Tibial nerve (tissue), 4 donors: ENCODE results near the gene PLXNA4. TPM values are rescaled to one million over a fixed set of nuclear protein-coding genes. Genes with fewer than 3 reads are reported as not detected.

Source experiments
- DNase-seq, 2 donors: peaks; one replicate each; pipeline ENCODE4 v3.0.0-alpha.2; 2019; ENCODE audit warnings: low spot score in 2 of 2
- H3K27ac ChIP-seq, 4 donors: fragments of 200-600 bp; sonication (generic) in 3 of 4; one replicate each; pipeline ENCODE4 v1.5.1; 2017 to 2019; ENCODE audit warnings: mild to moderate bottlenecking in 1 of 4
- H3K27me3 ChIP-seq, 2 donors: fragments of 200-600 bp; sonication (generic) in 1 of 2; one replicate each; pipeline versions ENCODE4 v1.5.1 to v1.6.0; 2017 to 2019
- H3K36me3 ChIP-seq, 3 donors: fragments of 200-600 bp; sonication (generic); one replicate each; pipeline ENCODE4 v1.5.1; 2018 to 2019
- H3K4me1 ChIP-seq, 4 donors: fragments of 200-600 bp; sonication (generic) in 3 of 4; one replicate each; pipeline ENCODE4 v1.5.1; 2017 to 2019
- H3K4me3 ChIP-seq, 4 donors: fragments of 200-600 bp; sonication (generic) in 3 of 4; one replicate each; pipeline ENCODE4 v1.5.1; 2017 to 2019; ENCODE audit warnings: mild to moderate bottlenecking in 1 of 4, moderate library complexity in 1 of 4
- H3K9me3 ChIP-seq, 4 donors: fragments of 200-600 bp; sonication (generic) in 3 of 4; one replicate each; pipeline ENCODE4 v1.5.1; 2017 to 2019
- EP300 ChIP-seq, 2 donors: sonication (generic); formaldehyde crosslinking; IDR thresholded peaks; one replicate each; pipeline ENCODE4 v1.6.1; 2017; ENCODE audit warnings: antibody characterized with exemption in 2 of 2, mild to moderate bottlenecking in 1 of 2
- POLR2A ChIP-seq, 2 donors: fragments of 450-650 bp; IDR thresholded peaks; one replicate each; pipeline ENCODE4 v1.6.1; 2017; ENCODE audit warnings: antibody characterized with exemption in 2 of 2, mild to moderate bottlenecking in 2 of 2, moderate library complexity in 2 of 2
- WGBS, 2 donors: methylation state at CpG; one replicate each; pipeline ENCODE4 v1.1.5; 2018; 5-methylcytosine and 5-hydroxymethylcytosine counted together
- total RNA-seq, 4 donors: library from RNA; depleted of rRNA; stranded (reverse); fragments of >200 nt; gene quantifications; one replicate each; pipeline ENCODE4 v1.1.0, GENCODE V29; 2016
- TF ChIP-seq, protein P1 (sequence below), 5 experiments: fragments of 200-600 bp in 3 of 5; fragments of 450-650 bp in 2 of 5; sonication (generic) in 3 of 5; IDR thresholded peaks; one replicate each; pipeline ENCODE4 v1.5.1; 2016 to 2019; ENCODE audit warnings: antibody characterized with exemption in 5 of 5, mild to moderate bottlenecking in 3 of 5, moderate library complexity in 2 of 5

PLXNA4 gene
- total RNA-seq, 4 donors from 2014 or later, result 12.6 to 32.4 (median 13.7) TPM

DNA sequence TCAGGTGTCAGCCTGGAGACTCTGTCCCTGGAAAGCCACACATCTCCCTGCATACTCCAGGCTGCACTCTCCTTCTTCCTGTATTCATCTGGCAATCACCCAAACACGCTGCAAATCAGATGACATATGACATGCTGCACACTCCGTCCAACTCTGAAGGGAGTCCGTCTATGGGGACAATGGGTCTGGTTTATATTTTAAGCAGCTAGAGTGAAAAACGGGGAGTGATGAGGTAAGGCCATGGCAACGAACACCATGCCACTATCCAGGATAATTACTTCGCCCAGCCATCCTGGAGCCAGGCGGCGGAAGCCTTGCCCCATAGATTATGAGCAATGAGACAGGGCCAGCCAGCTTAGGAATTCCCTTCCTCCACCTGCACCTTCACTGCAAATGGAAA lies 140.1 kb downstream of the PLXNA4 start:
- TF ChIP-seq EP300 (IDR thresholded peaks at IDR 0.05) (no peak), POLR2A (IDR thresholded peaks at IDR 0.05) (no peak)
- TF ChIP-seq, protein P1, sequence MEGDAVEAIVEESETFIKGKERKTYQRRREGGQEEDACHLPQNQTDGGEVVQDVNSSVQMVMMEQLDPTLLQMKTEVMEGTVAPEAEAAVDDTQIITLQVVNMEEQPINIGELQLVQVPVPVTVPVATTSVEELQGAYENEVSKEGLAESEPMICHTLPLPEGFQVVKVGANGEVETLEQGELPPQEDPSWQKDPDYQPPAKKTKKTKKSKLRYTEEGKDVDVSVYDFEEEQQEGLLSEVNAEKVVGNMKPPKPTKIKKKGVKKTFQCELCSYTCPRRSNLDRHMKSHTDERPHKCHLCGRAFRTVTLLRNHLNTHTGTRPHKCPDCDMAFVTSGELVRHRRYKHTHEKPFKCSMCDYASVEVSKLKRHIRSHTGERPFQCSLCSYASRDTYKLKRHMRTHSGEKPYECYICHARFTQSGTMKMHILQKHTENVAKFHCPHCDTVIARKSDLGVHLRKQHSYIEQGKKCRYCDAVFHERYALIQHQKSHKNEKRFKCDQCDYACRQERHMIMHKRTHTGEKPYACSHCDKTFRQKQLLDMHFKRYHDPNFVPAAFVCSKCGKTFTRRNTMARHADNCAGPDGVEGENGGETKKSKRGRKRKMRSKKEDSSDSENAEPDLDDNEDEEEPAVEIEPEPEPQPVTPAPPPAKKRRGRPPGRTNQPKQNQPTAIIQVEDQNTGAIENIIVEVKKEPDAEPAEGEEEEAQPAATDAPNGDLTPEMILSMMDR (IDR thresholded peaks at IDR 0.05), result no peak
- no peaks in the 10 kb centered on the region for H3K9me3 ChIP-seq
- H3K27me3 ChIP-seq, result no peaks in the 10 kb centered on the region
- H3K27ac ChIP-seq, result no peak overlapping the region
- no peak overlapping the region for H3K4me3 ChIP-seq
- no peak for DNase-seq
- H3K36me3 ChIP-seq, result no peaks in the 10 kb centered on the region
- peaks cover 0 to 8% (median 0%) of the 10 kb centered on the region in 4 donors for H3K4me1 ChIP-seq
- WGBS, 2 donors, result 45 to 52% methylated on average over 8 of the region's 8 CpGs

DNA sequence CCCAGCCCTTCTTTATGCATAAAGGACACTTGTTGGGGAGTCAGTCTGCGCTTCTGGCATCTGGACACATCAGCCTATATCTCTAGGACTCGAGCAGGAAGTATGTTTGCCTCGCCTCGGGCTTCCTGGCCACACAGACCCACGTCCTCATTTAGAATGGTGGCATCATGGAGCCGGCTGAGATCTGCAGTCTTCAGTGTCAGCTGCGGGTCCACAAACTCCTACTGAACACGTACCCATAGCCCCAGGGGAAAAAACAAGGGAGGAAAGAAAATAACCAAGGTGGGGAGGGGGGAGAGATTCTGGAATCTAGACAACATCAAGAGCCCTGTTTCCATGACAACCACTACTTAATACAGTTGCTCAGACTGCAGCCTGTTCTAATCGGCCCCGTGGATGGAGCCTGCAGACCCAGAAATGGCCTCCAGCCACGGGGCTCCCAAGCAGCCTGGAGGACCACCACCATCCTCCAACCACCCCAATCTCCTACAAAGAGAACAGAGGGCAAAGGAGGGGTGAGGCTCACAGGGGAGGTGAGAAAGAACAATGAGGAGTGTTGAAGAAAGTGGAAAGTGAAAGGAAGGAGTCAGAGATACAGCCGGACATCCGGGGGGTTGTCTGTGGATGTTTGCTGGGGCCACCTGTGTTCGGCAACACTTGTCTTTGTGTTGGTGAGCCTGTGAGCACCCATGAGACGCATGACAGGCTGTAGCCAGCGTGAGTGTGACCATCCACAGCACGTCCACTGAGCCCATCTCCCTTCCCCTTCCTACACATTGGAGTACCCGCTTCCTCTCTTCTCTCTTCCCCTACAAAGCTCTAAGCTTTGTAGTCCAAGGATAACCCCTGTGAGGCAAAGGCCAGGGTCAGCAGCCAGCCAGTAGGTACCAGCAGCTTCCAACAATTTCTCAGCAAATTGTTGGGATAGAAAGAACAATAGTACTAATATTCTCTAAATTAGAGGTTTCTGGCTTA lies 141.0 kb downstream of the PLXNA4 start:
- TF ChIP-seq, protein P1 (IDR thresholded peaks at IDR 0.05), result no peak
- no peak for TF ChIP-seq EP300 (IDR thresholded peaks at IDR 0.05)
- no peak for TF ChIP-seq POLR2A (IDR thresholded peaks at IDR 0.05)
- no peak for DNase-seq

DNA sequence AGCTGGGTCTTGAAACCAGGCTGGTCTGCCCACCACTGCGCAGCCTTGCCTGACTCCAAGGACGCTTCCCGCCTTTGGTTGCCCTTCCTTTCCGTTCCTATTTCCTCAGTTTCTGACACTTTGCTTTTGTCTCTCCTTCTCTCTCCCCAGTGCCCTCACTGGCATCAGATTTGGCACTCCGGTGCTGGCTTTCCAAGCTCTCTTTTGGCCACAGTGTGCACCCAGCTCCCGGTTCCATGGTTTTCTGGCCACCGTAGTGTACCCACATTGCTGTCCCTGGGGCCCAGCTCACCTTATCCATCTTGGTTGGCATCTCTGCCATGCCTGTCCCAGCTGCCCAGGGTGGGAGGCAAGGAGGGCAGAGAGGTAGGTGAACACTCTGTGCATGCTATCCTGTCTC lies 142.2 kb downstream of the PLXNA4 start:
- H3K36me3 ChIP-seq, result no peaks in the 10 kb centered on the region
- DNase-seq, result no peak
- H3K4me3 ChIP-seq, result no peak overlapping the region
- TF ChIP-seq, protein P1 (IDR thresholded peaks at IDR 0.05), result no peak
- TF ChIP-seq POLR2A (IDR thresholded peaks at IDR 0.05), result no peak
- TF ChIP-seq EP300 (IDR thresholded peaks at IDR 0.05), result no peak
- peaks cover 0 to 8% (median 0%) of the 10 kb centered on the region in 4 donors for H3K4me1 ChIP-seq
- no peak overlapping the region for H3K27ac ChIP-seq
- H3K9me3 ChIP-seq, result no peaks in the 10 kb centered on the region
- WGBS, 2 donors, result 95 to 98% methylated on average over 7 of the region's 7 CpGs
- no peaks in the 10 kb centered on the region for H3K27me3 ChIP-seq

More for the DNA sequence above, 141.0 kb downstream of the PLXNA4 start:
- Histone ChIP-seq H3K4me3 (no peak overlapping the region), H3K9me3 (no peaks in the 10 kb centered on the region), H3K36me3 (no peaks in the 10 kb centered on the region), H3K4me1 (peaks cover 0 to 8% (median 0%) of the 10 kb centered on the region in 4 donors), H3K27ac (no peak overlapping the region), H3K27me3 (no peaks in the 10 kb centered on the region)
- 54 to 61% methylated on average over 18 of the region's 18 CpGs for WGBS, 2 donors

DNA sequence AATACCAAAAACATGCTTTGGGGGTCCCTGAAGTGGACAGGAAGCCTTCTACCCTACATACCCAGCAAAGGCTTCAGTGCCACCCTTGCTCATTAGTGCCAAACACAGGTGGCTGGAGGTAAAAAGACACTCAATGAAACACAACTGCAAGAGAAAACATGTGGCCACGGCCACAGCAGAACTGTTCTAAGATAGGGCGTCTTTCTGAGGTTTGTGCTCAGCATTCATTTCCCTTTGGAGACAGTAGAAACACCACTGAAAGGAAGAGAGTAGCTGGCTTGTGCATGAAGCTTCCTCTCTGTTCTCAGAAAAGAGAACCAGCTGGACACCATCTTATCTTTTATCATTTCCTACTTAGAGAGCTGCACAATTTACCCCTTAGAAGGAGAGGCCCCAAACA lies 143.0 kb downstream of the PLXNA4 start:
- H3K36me3 ChIP-seq, result no peaks in the 10 kb centered on the region
- H3K9me3 ChIP-seq, result no peaks in the 10 kb centered on the region
- no peak overlapping the region for H3K4me3 ChIP-seq
- TF ChIP-seq EP300 (IDR thresholded peaks at IDR 0.05) (no peak), POLR2A (IDR thresholded peaks at IDR 0.05) (no peak)
- TF ChIP-seq, protein P1 (IDR thresholded peaks at IDR 0.05), result no peak
- WGBS, 2 donors, result 77 to 83% methylated on average over 2 of the region's 2 CpGs
- no peaks in the 10 kb centered on the region for H3K27me3 ChIP-seq
- H3K4me1 ChIP-seq, result peaks cover 0 to 8% (median 0%) of the 10 kb centered on the region in 4 donors
- no peak for DNase-seq
- no peak overlapping the region for H3K27ac ChIP-seq
